ENCODE data around the gene C20orf141. TPM values are rescaled to one million over a fixed set of nuclear protein-coding genes. Genes with fewer than 3 reads are reported as not detected.
A peak's percentile ranks its signal among the peaks of the same experiment; 100 is the strongest.

Gene C20orf141
- total and polyA plus RNA-seq, 12 donors = not detected

DNA sequence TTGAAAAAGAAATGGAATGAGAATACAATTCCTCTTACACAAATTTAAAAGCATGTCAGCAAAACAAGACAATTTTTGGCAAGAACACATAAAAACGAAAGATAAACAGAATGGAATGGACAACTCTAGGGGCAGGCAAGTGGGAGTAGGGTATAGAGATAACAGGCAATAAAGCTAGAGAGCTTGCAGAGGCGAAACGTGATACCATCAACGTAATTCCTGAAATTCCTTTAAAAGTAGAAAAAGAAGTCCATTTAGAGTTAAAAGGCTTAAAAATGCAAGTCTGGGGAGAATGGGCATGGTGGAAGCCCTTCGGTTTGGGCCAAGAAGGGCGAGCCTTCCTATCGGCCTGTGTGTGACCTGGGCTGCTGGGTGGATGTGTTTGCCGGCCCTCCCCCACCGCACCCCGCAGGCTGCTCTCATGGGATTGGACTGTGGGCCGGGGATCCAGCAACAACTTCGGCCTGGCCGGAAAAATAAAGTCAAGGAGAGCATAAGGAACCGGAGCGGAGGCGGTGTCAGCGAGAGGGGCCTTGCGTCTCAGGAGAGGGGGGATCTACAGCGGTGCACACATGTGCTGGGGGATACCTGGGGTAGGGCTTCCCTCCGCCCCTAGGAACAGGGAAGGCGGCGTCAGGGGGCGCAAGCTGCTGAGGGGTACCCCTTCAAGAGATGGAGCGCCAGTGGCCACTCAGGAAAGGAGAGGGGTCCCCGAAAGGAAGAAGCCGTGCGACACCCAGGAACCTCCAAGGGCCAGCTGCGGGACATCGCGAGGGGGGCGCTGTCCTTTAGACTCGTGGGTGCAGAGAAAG lies 5.5 kb downstream of the C20orf141 start:
- H3K9me3 ChIP-seq = no peaks in the 10 kb centered on the region
- H3K27ac ChIP-seq = peak overlapping the region in 1 of 10 donors; percentile 62
- ATAC-seq (peak in 4 of 8 donors; percentile 27 to 50 (median 32)), DNase-seq (peak in 1 of 2 donors; percentile 23)
- WGBS, 2 donors = 16 to 17% methylated on average over 32 of the region's 32 CpGs
- H3K4me1 ChIP-seq = peaks cover 0 to 27% (median 7%) of the 10 kb centered on the region in 9 donors
- no peaks in the 10 kb centered on the region for H3K36me3 ChIP-seq
- peak overlapping the region in 1 of 10 donors; percentile 18 for H3K4me3 ChIP-seq
- intact Hi-C loops (cut with DNase I) = no loop called here
- TF ChIP-seq, protein P1, sequence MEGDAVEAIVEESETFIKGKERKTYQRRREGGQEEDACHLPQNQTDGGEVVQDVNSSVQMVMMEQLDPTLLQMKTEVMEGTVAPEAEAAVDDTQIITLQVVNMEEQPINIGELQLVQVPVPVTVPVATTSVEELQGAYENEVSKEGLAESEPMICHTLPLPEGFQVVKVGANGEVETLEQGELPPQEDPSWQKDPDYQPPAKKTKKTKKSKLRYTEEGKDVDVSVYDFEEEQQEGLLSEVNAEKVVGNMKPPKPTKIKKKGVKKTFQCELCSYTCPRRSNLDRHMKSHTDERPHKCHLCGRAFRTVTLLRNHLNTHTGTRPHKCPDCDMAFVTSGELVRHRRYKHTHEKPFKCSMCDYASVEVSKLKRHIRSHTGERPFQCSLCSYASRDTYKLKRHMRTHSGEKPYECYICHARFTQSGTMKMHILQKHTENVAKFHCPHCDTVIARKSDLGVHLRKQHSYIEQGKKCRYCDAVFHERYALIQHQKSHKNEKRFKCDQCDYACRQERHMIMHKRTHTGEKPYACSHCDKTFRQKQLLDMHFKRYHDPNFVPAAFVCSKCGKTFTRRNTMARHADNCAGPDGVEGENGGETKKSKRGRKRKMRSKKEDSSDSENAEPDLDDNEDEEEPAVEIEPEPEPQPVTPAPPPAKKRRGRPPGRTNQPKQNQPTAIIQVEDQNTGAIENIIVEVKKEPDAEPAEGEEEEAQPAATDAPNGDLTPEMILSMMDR (IDR thresholded peaks at IDR 0.05) = no peak
- peaks cover 8 to 45% (median 35%) of the 10 kb centered on the region in 7 donors for H3K27me3 ChIP-seq

DNA sequence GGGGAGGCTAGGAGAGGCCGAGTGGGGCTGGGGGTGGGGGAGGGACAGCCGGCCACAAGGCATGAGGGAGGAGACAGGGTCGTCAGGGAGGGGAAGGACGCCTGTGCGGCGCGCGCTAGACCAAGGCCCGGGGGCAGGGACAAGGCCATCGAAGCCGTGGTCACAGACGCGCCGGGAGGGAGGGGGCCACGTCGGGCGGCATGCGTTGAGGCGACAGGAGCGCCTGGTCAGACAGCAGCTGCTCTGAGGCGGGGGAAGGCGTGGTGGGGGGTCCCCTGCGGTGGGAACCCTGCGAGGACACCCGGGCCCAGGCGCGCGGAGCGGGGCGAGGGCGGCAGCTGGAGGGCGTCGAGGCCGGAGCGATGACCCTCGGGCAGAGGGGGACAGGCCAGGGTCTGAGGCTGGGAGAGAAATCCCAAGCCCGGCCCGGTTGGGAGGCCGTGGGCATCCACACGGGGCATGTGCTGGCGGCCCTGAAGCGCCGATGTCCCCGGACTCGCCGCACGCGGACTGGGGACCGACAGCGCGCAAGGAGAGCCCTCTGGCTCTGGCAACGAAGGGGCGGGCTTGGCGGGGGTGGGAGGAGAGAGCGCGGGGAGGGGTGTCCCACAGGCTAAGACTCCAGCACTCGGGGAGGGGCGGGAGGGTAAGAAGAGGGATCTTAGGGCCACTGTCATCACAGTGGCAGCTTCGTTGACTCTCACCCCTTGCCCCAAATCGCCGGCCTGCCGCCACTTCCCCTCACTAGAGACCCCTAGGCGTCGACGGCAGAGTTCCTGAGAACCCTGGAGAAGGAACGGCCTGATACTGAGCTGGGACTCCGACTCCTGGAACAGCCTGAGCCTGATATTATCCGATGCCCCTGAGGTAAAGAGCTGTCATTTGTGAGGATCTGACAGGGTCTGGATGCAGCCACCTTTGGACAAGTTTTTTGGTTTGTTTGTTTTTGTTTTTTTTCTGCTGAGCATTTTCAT lies 6.4 kb downstream of the C20orf141 start:
- Histone ChIP-seq H3K4me1 (peaks cover 0 to 21% (median 7%) of the 10 kb centered on the region in 9 donors), H3K27me3 (peaks cover 8 to 50% (median 40%) of the 10 kb centered on the region in 7 donors), H3K36me3 (no peaks in the 10 kb centered on the region), H3K9me3 (no peaks in the 10 kb centered on the region), H3K27ac (peak overlapping the region in 1 of 10 donors; percentile 62), H3K4me3 (peak overlapping the region in 1 of 10 donors; percentile 18)
- intact Hi-C loops (cut with DNase I) = no loop called here
- 3 to 6% methylated on average over 64 to 68 of the region's 68 CpGs for WGBS, 2 donors
- ATAC-seq (peak in 4 of 8 donors; percentile 28 to 53 (median 32)), DNase-seq (no peak)
- TF ChIP-seq, protein P1 (IDR thresholded peaks at IDR 0.05) = no peak

DNA sequence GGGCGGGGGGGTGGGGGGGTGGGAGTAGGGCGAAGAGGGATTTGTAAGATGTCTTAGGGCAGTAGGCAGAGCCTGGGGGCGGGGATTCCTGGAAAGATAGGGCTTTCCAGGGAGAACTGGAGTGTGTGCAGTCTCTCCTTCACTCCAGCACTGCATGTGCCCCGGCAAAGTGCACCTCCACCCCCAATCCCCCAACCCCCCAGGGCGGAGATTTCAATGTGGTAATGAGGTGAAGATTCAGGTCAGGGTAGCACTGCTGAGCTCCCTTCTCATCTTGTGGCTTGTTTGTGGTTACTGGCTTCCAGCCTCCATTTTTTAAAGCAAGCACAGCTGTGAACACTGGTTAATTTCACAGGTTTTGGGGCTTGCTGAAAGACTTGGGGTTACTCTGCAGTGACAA lies 7.3 kb downstream of the C20orf141 start:
- Histone ChIP-seq H3K9me3 (no peaks in the 10 kb centered on the region), H3K4me1 (peaks cover 0 to 21% (median 7%) of the 10 kb centered on the region in 9 donors), H3K4me3 (peak overlapping the region in 1 of 10 donors; percentile 18), H3K27me3 (peaks cover 8 to 55% (median 49%) of the 10 kb centered on the region in 7 donors), H3K27ac (no peak overlapping the region), H3K36me3 (no peaks in the 10 kb centered on the region)
- 15 to 24% methylated on average over 5 of the region's 5 CpGs for WGBS, 2 donors
- intact Hi-C loops (cut with DNase I) = no loop called here
- ATAC-seq (no peak), DNase-seq (no peak)
- TF ChIP-seq, protein P1 (IDR thresholded peaks at IDR 0.05) = no peak

DNA sequence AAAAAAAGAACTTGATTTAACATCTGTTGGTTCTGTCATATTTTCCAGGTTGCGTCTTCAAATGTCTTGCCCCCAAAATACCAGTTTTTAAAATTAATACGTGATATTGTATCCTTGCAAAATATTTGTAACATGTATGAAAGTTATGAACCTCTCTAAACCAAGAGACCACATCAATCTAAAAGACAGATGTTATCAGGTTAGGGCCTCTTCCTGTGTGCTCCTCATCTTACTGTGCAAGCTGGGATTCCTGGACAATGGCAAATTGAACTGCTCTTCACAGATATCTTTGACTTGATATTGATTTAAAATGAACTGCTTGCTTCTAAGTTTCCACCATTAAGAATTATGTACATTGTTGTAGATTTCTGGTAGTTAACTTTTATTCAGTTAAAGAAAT lies 11.0 kb downstream of the C20orf141 start:
- H3K27ac ChIP-seq = no peak overlapping the region
- intact Hi-C loops (cut with DNase I) = no loop called here
- TF ChIP-seq, protein P1 (IDR thresholded peaks at IDR 0.05) = no peak
- no peak overlapping the region for H3K4me3 ChIP-seq
- peaks cover 0 to 14% (median 3%) of the 10 kb centered on the region in 9 donors for H3K4me1 ChIP-seq
- H3K36me3 ChIP-seq = no peaks in the 10 kb centered on the region
- H3K27me3 ChIP-seq = peaks cover 8 to 62% (median 42%) of the 10 kb centered on the region in 7 donors
- ATAC-seq (no peak), DNase-seq (no peak)
- H3K9me3 ChIP-seq = no peaks in the 10 kb centered on the region
- WGBS, 2 donors = 85 to 88% methylated on average over 2 of the region's 2 CpGs
